Peyer's patch (tissue), 4 donors: ENCODE data around the gene RASGRP2. TPM values are rescaled to one million over a fixed set of nuclear protein-coding genes. Genes with fewer than 3 reads are reported as not detected.

ENCODE experiments used
- DNase-seq, 3 donors: peaks; one replicate each; pipeline ENCODE4 v3.0.0-alpha.2; 2017 to 2019
- H3K27ac ChIP-seq, 4 donors: fragments of 200-600 bp; sonication (generic); one replicate each; pipeline ENCODE4 v1.5.1; 2016 to 2019
- H3K27me3 ChIP-seq, 2 donors: fragments of 200-600 bp; sonication (generic); one replicate each; pipeline ENCODE4 v1.5.1; 2019
- H3K36me3 ChIP-seq, 3 donors: fragments of 200-600 bp; sonication (generic); one replicate each; pipeline ENCODE4 v1.5.1; 2016 to 2019
- H3K4me1 ChIP-seq, 4 donors: fragments of 200-600 bp; sonication (generic); one replicate each; pipeline ENCODE4 v1.5.1; 2016 to 2019
- H3K4me3 ChIP-seq, 4 donors: fragments of 200-600 bp; sonication (generic); 1 replicate in 3 of 4; 2 replicates in 1 of 4; pipeline ENCODE4 v1.5.1; 2016 to 2019; ENCODE audit warnings: mild to moderate bottlenecking in 1 of 4
- H3K9me3 ChIP-seq, 4 donors: fragments of 200-600 bp; sonication (generic); one replicate each; pipeline ENCODE4 v1.5.1; 2016 to 2019; ENCODE audit warnings: mild to moderate bottlenecking in 1 of 4
- CTCF ChIP-seq, 6 experiments: fragments of 450-650 bp in 4 of 6; fragments of 200-600 bp in 2 of 6; sonication (generic) in 1 of 6; IDR thresholded peaks; one replicate each; pipeline ENCODE4 v1.5.1; 2017 to 2019; ENCODE audit warnings: antibody characterized with exemption in 6 of 6, mild to moderate bottlenecking in 3 of 6, moderate library complexity in 1 of 6
- POLR2A ChIP-seq, 2 donors: fragments of 450-650 bp; IDR thresholded peaks; one replicate each; pipeline ENCODE4 v1.5.1; 2017; ENCODE audit warnings: antibody characterized with exemption in 2 of 2, mild to moderate bottlenecking in 2 of 2, moderate library complexity in 2 of 2
- total RNA-seq, 4 donors: library from RNA; depleted of rRNA; stranded (reverse); fragments of >200 nt; gene quantifications; one replicate each; pipeline ENCODE4 v1.1.0, GENCODE V29; 2016

Gene RASGRP2
- total RNA-seq, 4 donors from 2014 or later, result 11.5 to 210 (median 16.0) TPM

- TF ChIP-seq POLR2A (IDR thresholded peaks at IDR 0.05) (no peak), CTCF (IDR thresholded peaks at IDR 0.05) (no peak)
- no peak for DNase-seq
- Histone ChIP-seq H3K36me3 (no peaks in the 10 kb centered on the region), H3K4me1 (peaks cover 0 to under 1% (median 0%) of the 10 kb centered on the region in 4 donors), H3K27me3 (no peaks in the 10 kb centered on the region), H3K27ac (no peak overlapping the region), H3K4me3 (no peak overlapping the region), H3K9me3 (no peaks in the 10 kb centered on the region)
These were observed 15.1 kb downstream of the RASGRP2 start for GRCh38 chr11:64728757-64729365.

GRCh38 chr11:64726867-64727530 is 16.9 kb downstream of the RASGRP2 start:
- no peak for TF ChIP-seq POLR2A (IDR thresholded peaks at IDR 0.05)
- no peak for TF ChIP-seq CTCF (IDR thresholded peaks at IDR 0.05)
- no peak for DNase-seq
- no peak overlapping the region for H3K27ac ChIP-seq
- H3K4me3 ChIP-seq, result no peak overlapping the region
- H3K9me3 ChIP-seq, result no peaks in the 10 kb centered on the region
- no peaks in the 10 kb centered on the region for H3K36me3 ChIP-seq
- H3K27me3 ChIP-seq, result peaks cover 0 to 5% of the 10 kb centered on the region in 2 donors
- peaks cover 0 to 12% (median 0%) of the 10 kb centered on the region in 4 donors for H3K4me1 ChIP-seq

- no peaks in the 10 kb centered on the region for H3K36me3 ChIP-seq
- H3K9me3 ChIP-seq, result no peaks in the 10 kb centered on the region
- no peak for DNase-seq
- TF ChIP-seq CTCF (IDR thresholded peaks at IDR 0.05), result no peak
- H3K27me3 ChIP-seq, result peaks cover 0 to 5% of the 10 kb centered on the region in 2 donors
- no peak overlapping the region for H3K27ac ChIP-seq
- no peak overlapping the region for H3K4me3 ChIP-seq
- peaks cover 0 to 12% (median 0%) of the 10 kb centered on the region in 4 donors for H3K4me1 ChIP-seq
These were observed 17.7 kb downstream of the RASGRP2 start for GRCh38 chr11:64726211-64726641.

GRCh38 chr11:64724863-64725532 is 18.9 kb downstream of the RASGRP2 start:
- H3K9me3 ChIP-seq, result no peaks in the 10 kb centered on the region
- DNase-seq, result no peak
- H3K4me1 ChIP-seq, result peaks cover 0 to 12% (median 0%) of the 10 kb centered on the region in 4 donors
- H3K4me3 ChIP-seq, result no peak overlapping the region
- no peak for TF ChIP-seq CTCF (IDR thresholded peaks at IDR 0.05)
- TF ChIP-seq POLR2A (IDR thresholded peaks at IDR 0.05), result no peak
- H3K27ac ChIP-seq, result no peak overlapping the region
- no peaks in the 10 kb centered on the region for H3K36me3 ChIP-seq
- peaks cover 0 to 5% of the 10 kb centered on the region in 2 donors for H3K27me3 ChIP-seq

- peaks cover 0 to 5% of the 10 kb centered on the region in 2 donors for H3K27me3 ChIP-seq
- H3K27ac ChIP-seq, result peak overlapping the region in 1 of 4 donors; percentile 73
- TF ChIP-seq CTCF (IDR thresholded peaks at IDR 0.05) (no peak), POLR2A (IDR thresholded peaks at IDR 0.05) (no peak)
- H3K36me3 ChIP-seq, result no peaks in the 10 kb centered on the region
- no peak for DNase-seq
- H3K9me3 ChIP-seq, result no peaks in the 10 kb centered on the region
- peaks cover 0 to 12% (median 0%) of the 10 kb centered on the region in 4 donors for H3K4me1 ChIP-seq
- peak overlapping the region in 1 of 4 donors; percentile 79 for H3K4me3 ChIP-seq
These were observed 19.8 kb downstream of the RASGRP2 start for GRCh38 chr11:64723907-64724862.
